ENCODE measurements around the gene MAP3K8. TPM values are rescaled to one million over a fixed set of nuclear protein-coding genes. Genes with fewer than 3 reads are reported as not detected.

The MAP3K8 gene
- total and polyA plus RNA-seq, 2 donors (not counting 3 experiments of a cell fraction or from before 2014, with no cell fraction given): 5.2 to 10.6 TPM

DNA sequence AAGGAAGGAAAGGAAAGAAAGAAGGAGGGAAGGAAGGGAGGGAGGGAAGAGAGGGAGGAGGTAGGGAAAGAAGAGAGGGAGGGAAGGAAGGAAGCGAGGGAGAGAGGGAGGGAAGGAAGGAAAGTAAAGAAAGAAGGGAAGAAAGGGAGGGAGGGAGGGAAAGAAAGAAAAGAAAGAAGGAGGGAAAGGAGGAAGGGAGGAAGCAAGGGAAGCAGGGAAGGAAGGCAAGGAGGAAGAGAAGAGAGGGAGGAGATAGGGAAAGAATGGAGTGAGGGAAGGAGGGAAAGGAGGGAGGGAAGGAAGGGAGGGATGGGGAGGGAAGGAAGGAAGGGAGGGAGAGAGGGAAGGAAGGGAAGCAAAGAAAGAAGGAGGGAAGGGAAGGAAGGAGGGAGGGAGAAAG, 65.8 kb downstream of the MAP3K8 start:
- no peak for FAIRE-seq
- Histone ChIP-seq H3K27me3 (ENCODE audit: control insufficient read depth in 2 of 2, insufficient read depth in 2 of 2, low read length in 2 of 2) (peaks cover 31 to 41% of the 10 kb centered on the region in 2 experiments), H3K4me3 (replicated peaks in 1 of 3; ENCODE audit: insufficient read depth in 1 of 3, low read depth in 1 of 3, low read length in 3 of 3) (no peak overlapping the region), H3K4me2 (ENCODE audit: insufficient read depth, low read length) (no peak overlapping the region), H3K9me3 (replicated peaks; ENCODE audit: control insufficient read depth, insufficient read depth, low read length) (no peaks in the 10 kb centered on the region), H3K36me3 (ENCODE audit: control insufficient read depth in 2 of 2, extremely low read depth in 1 of 2, insufficient read depth in 2 of 2, low read length in 2 of 2) (no peaks in the 10 kb centered on the region), H3K9ac (replicated peaks; ENCODE audit: extremely low read depth, insufficient read depth, low read length) (no peak overlapping the region), H3K9me1 (replicated peaks; ENCODE audit: control insufficient read depth, extremely low read depth, insufficient read depth, low read length) (no peaks in the 10 kb centered on the region), H3K27ac (ENCODE audit: insufficient read depth, low read depth, low read length) (no peak overlapping the region), H2AFZ (ENCODE audit: low read depth, low read length) (no peak overlapping the region), H4K20me1 (replicated peaks; ENCODE audit: control insufficient read depth, extremely low read depth, insufficient read depth, low read length) (no peaks in the 10 kb centered on the region), H3K79me2 (ENCODE audit: control insufficient read depth, insufficient read depth, low read length) (no peaks in the 10 kb centered on the region), H3K4me1 (ENCODE audit: control insufficient read depth, extremely low read depth, insufficient read depth, low read length) (no peaks in the 10 kb centered on the region)
- CTCF ChIA-PET: interaction anchor here (0.6 kb wide), 2 partner anchors 81 to 110 kb away, joined by 3 read pairs; no protein-coding TSS in a partner anchor
- no TSS peak for BruUV-seq (replicated peaks)
- DNase-seq (ENCODE audit: low read depth, low spot score): no peak
- intact Hi-C loops (cut with micrococcal nuclease): no loop called here
- POLR2A ChIA-PET: no interaction called here
- dilution Hi-C loops (cut with MboI; ENCODE audit: extremely low pct_ligation_motif_present, low sequenced_read_pairs): no loop called here
- TF ChIP-seq MYC (IDR thresholded peaks at IDR 0.05; ENCODE audit: low read depth, low read length): no peak

DNA sequence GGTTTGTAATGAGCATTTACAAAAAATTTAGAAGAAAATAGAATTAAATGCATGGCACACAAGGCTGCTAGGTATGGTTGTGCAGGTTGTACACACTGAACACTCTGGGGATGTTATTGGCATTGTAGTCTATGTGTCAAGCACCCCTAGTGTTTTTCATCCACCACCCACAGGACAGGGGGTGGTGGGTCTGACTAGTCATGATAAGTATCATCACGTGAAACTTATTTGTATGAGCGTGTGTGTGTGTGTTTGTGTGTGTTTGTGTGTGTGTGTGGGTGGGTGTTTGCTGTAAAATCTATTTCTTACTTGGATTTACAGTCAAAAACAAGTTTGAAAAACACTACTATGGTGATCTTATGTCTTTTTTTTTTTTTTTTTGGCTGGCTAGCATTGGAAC, 66.5 kb downstream of the MAP3K8 start:
- H3K9me1 ChIP-seq (replicated peaks; ENCODE audit: control insufficient read depth, extremely low read depth, insufficient read depth, low read length): no peaks in the 10 kb centered on the region
- H3K4me2 ChIP-seq (ENCODE audit: insufficient read depth, low read length): no peak overlapping the region
- no peak for DNase-seq (ENCODE audit: low read depth, low spot score)
- no peaks in the 10 kb centered on the region for H4K20me1 ChIP-seq (replicated peaks; ENCODE audit: control insufficient read depth, extremely low read depth, insufficient read depth, low read length)
- no peaks in the 10 kb centered on the region for H3K36me3 ChIP-seq (ENCODE audit: control insufficient read depth in 2 of 2, extremely low read depth in 1 of 2, insufficient read depth in 2 of 2, low read length in 2 of 2)
- H3K79me2 ChIP-seq (ENCODE audit: control insufficient read depth, insufficient read depth, low read length): no peaks in the 10 kb centered on the region
- H2AFZ ChIP-seq (ENCODE audit: low read depth, low read length): no peak overlapping the region
- no peak overlapping the region for H3K4me3 ChIP-seq (replicated peaks in 1 of 3; ENCODE audit: insufficient read depth in 1 of 3, low read depth in 1 of 3, low read length in 3 of 3)
- TF ChIP-seq MYC (IDR thresholded peaks at IDR 0.05; ENCODE audit: low read depth, low read length) (no peak), FOS (IDR thresholded peaks at IDR 0.05; ENCODE audit: borderline replicate concordance, insufficient read depth, low read length) (no peak), GATA2 (IDR thresholded peaks at IDR 0.05; ENCODE audit: insufficient read depth, insufficient read length, low read depth, low read length) (no peak)
- TF ChIP-seq, protein P1, sequence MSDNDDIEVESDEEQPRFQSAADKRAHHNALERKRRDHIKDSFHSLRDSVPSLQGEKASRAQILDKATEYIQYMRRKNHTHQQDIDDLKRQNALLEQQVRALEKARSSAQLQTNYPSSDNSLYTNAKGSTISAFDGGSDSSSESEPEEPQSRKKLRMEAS (IDR thresholded peaks at IDR 0.05; ENCODE audit: insufficient read depth, insufficient read length): no peak
- TF ChIP-seq, protein P2, sequence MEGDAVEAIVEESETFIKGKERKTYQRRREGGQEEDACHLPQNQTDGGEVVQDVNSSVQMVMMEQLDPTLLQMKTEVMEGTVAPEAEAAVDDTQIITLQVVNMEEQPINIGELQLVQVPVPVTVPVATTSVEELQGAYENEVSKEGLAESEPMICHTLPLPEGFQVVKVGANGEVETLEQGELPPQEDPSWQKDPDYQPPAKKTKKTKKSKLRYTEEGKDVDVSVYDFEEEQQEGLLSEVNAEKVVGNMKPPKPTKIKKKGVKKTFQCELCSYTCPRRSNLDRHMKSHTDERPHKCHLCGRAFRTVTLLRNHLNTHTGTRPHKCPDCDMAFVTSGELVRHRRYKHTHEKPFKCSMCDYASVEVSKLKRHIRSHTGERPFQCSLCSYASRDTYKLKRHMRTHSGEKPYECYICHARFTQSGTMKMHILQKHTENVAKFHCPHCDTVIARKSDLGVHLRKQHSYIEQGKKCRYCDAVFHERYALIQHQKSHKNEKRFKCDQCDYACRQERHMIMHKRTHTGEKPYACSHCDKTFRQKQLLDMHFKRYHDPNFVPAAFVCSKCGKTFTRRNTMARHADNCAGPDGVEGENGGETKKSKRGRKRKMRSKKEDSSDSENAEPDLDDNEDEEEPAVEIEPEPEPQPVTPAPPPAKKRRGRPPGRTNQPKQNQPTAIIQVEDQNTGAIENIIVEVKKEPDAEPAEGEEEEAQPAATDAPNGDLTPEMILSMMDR (IDR thresholded peaks at IDR 0.05; ENCODE audit: extremely low read depth in 1 of 2, insufficient read depth in 1 of 2, low read depth in 1 of 2, low read length in 2 of 2): no peak
- peaks cover 31 to 42% of the 10 kb centered on the region in 2 experiments for H3K27me3 ChIP-seq (ENCODE audit: control insufficient read depth in 2 of 2, insufficient read depth in 2 of 2, low read length in 2 of 2)
- dilution Hi-C loops (cut with MboI; ENCODE audit: extremely low pct_ligation_motif_present, low sequenced_read_pairs): no loop called here
- no peak for FAIRE-seq
- no peaks in the 10 kb centered on the region for H3K4me1 ChIP-seq (ENCODE audit: control insufficient read depth, extremely low read depth, insufficient read depth, low read length)
- intact Hi-C loops (cut with micrococcal nuclease): no loop called here
- no peaks in the 10 kb centered on the region for H3K9me3 ChIP-seq (replicated peaks; ENCODE audit: control insufficient read depth, insufficient read depth, low read length)
- H3K9ac ChIP-seq (replicated peaks; ENCODE audit: extremely low read depth, insufficient read depth, low read length): no peak overlapping the region
- H3K27ac ChIP-seq (ENCODE audit: insufficient read depth, low read depth, low read length): no peak overlapping the region
- no TSS peak for BruUV-seq (replicated peaks)
- ChIA-PET CTCF (interaction anchor here (1.4 kb wide), 1 partner anchor 20 kb away, joined by 3 read pairs; no protein-coding TSS in a partner anchor), POLR2A (no interaction called here)

Measured in endothelial cell of umbilical vein (primary cell).